Measurements from ENCODE around the gene MYO5C.

GRCh38 chr15:52343831-52344230 lies 48.2 kb upstream of the MYO5C start:
- TF ChIP-seq CTCF (conservative IDR thresholded peaks at IDR 0.05 in 1 of 2, IDR thresholded peaks at IDR 0.05 in 1 of 2; ENCODE audit: low read depth in 1 of 2, low read length in 2 of 2) (no peak), EZH2 (IDR thresholded peaks at IDR 0.05; ENCODE audit: low read length, missing control alignments) (no peak)
